LNCAP (cell line): ENCODE results near the gene CEP70.

ENCODE experiments used
- TF ChIP-seq, protein P1 (sequence below): fragments of 450-650 bp; IDR thresholded peaks from 2 replicates; pipeline ENCODE4 v1.5.1; 2017; ENCODE audit warnings: mild to moderate bottlenecking

Gene CEP70

GRCh38 chr3:138573138-138573537, 20.9 kb downstream of the CEP70 start:
- TF ChIP-seq, protein P1, sequence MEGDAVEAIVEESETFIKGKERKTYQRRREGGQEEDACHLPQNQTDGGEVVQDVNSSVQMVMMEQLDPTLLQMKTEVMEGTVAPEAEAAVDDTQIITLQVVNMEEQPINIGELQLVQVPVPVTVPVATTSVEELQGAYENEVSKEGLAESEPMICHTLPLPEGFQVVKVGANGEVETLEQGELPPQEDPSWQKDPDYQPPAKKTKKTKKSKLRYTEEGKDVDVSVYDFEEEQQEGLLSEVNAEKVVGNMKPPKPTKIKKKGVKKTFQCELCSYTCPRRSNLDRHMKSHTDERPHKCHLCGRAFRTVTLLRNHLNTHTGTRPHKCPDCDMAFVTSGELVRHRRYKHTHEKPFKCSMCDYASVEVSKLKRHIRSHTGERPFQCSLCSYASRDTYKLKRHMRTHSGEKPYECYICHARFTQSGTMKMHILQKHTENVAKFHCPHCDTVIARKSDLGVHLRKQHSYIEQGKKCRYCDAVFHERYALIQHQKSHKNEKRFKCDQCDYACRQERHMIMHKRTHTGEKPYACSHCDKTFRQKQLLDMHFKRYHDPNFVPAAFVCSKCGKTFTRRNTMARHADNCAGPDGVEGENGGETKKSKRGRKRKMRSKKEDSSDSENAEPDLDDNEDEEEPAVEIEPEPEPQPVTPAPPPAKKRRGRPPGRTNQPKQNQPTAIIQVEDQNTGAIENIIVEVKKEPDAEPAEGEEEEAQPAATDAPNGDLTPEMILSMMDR = no peak

GRCh38 chr3:138569090-138569489, 25.0 kb downstream of the CEP70 start:
- TF ChIP-seq, protein P1 = no peak

GRCh38 chr3:138567403-138567802, 26.7 kb downstream of the CEP70 start:
- TF ChIP-seq, protein P1 = peak; percentile 51; the same call in 1 of the 2 replicates

DNA sequence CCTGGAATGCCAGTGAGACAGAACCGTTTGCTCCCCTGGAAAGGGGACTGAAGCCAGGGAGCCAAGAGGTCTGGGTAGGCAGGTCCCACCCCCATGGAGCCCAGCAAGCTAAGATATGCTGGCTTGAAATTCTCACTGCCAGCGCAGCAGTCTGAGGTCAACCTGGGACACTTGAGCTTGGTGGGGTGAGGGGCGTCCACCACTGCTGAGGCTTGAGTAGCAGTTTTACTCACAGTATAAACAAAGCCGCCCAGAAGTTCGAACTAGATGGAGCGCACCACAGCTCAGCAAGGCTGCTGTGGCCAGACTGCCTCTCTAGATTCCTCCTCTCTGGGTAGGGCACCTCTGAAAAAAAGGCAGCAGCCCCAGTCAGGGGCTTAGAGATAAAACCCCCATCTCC, 33.6 kb downstream of the CEP70 start:
- TF ChIP-seq, protein P1 = no peak

DNA sequence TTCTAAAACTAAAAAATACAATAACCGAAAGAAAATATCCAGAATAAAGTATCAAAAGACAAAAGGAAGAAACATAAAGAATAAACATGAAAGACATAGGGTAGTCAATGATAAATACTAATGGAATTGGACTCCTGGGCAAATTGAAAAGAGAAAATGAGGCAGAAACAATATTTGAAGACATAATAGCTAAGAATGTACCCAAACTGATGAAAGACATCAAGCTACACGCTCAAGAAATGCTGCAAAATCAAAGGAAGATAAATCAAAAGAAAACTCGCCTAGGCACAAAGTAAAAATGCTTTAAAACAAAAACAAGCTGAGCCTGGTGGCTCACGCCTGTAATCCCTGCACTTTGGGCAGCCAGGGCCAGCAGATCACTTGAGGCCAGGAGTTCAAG, 34.9 kb downstream of the CEP70 start:
- TF ChIP-seq, protein P1 = no peak

DNA sequence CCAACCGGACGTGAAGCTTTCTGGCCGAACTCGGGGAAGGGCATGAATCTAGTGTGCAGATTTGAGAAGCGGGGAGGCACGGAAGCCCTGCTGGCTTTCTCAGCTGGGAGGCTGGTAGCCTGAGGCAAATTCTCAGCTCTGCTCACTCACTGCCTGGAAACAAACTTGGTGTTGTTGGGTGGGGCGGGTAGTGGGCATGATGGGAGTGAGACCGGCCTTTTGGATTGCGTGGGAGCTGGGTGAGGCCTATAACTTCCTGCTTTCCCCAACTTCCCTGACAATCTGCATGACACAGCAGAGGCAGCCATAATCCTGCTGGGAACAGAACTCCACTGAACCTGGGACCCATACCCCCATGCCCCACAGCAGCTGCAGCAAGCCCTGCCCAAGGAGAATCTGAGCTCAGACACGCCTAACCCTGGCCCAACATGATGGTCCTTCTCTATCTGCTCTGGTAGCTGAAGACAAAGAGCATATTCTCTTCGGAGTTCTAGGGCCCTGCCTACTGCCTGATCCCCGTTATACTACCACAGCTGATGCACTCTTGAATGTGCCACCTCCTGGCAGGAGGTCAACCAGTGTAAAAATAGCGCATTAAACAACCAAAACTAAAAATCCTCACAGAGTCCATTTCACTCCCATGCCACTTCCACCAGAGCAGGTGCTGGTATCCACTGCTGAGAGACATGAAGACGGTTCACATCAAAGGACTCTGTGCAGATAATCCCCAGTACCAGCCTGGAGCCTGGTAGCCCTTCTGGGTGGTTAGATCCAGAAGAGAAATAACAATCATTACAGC, 44.7 kb downstream of the CEP70 start:
- TF ChIP-seq, protein P1 = no peak

GRCh38 chr3:138547342-138547975, 46.6 kb downstream of the CEP70 start:
- TF ChIP-seq, protein P1 = no peak
